Neuronal stem cell (in vitro differentiated cells): ENCODE data around the gene GRM1.
A peak's percentile ranks its signal among the peaks of the same experiment; 100 is the strongest.

Source experiments
- DNase-seq: peaks from one replicate; pipeline ENCODE4 v3.0.0-alpha.2; 2013; ENCODE audit warnings: low spot score
- H2AFZ ChIP-seq: one replicate; pipeline ENCODE4 v1.6.1; 2013; ENCODE audit warnings: mild to moderate bottlenecking, low read length, inconsistent platforms
- H2AK5ac ChIP-seq: 2 replicates; pipeline ENCODE4 v1.6.1; 2013; ENCODE audit warnings: low read depth, mild to moderate bottlenecking, inconsistent platforms, low read length, moderate library complexity, mixed read lengths
- H2BK120ac ChIP-seq: 2 replicates; pipeline ENCODE4 v1.6.1; 2013; ENCODE audit warnings: low read depth, mild to moderate bottlenecking, inconsistent platforms, low read length, moderate library complexity, mixed read lengths
- H2BK12ac ChIP-seq: one replicate; pipeline ENCODE4 v1.6.1; 2013; ENCODE audit warnings: low read length, inconsistent platforms
- H2BK15ac ChIP-seq: 2 replicates; pipeline ENCODE4 v1.6.1; 2013; ENCODE audit warnings: mild to moderate bottlenecking, low read length, inconsistent platforms, mixed read lengths
- H2BK5ac ChIP-seq: one replicate; pipeline ENCODE4 v1.6.1; 2013; ENCODE audit warnings: inconsistent platforms, mild to moderate bottlenecking, low read length, moderate library complexity
- H3K14ac ChIP-seq: one replicate; pipeline ENCODE4 v1.6.1; 2013; ENCODE audit warnings: low read length, inconsistent platforms
- H3K18ac ChIP-seq: 2 replicates; pipeline ENCODE4 v1.6.1; 2013; ENCODE audit warnings: low read length, inconsistent platforms
- H3K23ac ChIP-seq: 2 replicates; pipeline ENCODE4 v1.6.1; 2013; ENCODE audit warnings: low read depth, mild to moderate bottlenecking, mixed read lengths, low read length, inconsistent platforms; ENCODE audit not compliant: poor library complexity
- H3K27ac ChIP-seq: replicated peaks from 3 replicates; pipeline ENCODE4 v1.5.1; 2013; ENCODE audit warnings: low read length, inconsistent platforms
- H3K27me3 ChIP-seq, 3 experiments: 2 replicates each; pipeline ENCODE4 v1.6.1; 2013; ENCODE audit warnings: low read length in 3 of 3, mild to moderate bottlenecking in 2 of 3, inconsistent platforms in 1 of 3, low read depth in 1 of 3, mixed read lengths in 1 of 3, moderate library complexity in 1 of 3; ENCODE audit not compliant: control insufficient read depth in 3 of 3, insufficient read depth in 3 of 3
- H3K36me3 ChIP-seq, 2 donors: replicated peaks in 1 of 2; 2 replicates each; pipeline ENCODE4 v1.6.1; 2013; ENCODE audit warnings: low read length in 2 of 2; ENCODE audit not compliant: control insufficient read depth in 2 of 2, insufficient read depth in 2 of 2
- H3K4ac ChIP-seq: 2 replicates; pipeline ENCODE4 v1.6.1; 2013; ENCODE audit warnings: inconsistent platforms, mild to moderate bottlenecking, low read length, moderate library complexity
- H3K4me1 ChIP-seq, 2 donors: 1 replicate in 1 of 2; 2 replicates in 1 of 2; pipeline ENCODE4 v1.6.1; 2013; ENCODE audit warnings: low read length in 2 of 2, low read depth in 1 of 2; ENCODE audit not compliant: control insufficient read depth in 2 of 2, insufficient read depth in 1 of 2
- H3K4me2 ChIP-seq: one replicate; pipeline ENCODE4 v1.6.1; 2013; ENCODE audit warnings: mild to moderate bottlenecking, low read length, inconsistent platforms; ENCODE audit not compliant: insufficient read depth, poor library complexity, severe bottlenecking
- H3K4me3 ChIP-seq, 2 donors: 2 replicates each; pipeline ENCODE4 v1.5.1; 2013; ENCODE audit warnings: low read length in 2 of 2, mild to moderate bottlenecking in 2 of 2, inconsistent platforms in 1 of 2, moderate library complexity in 1 of 2
- H3K79me1 ChIP-seq: one replicate; pipeline ENCODE4 v1.6.1; 2013; ENCODE audit warnings: low read depth, mild to moderate bottlenecking, inconsistent platforms, low read length, moderate library complexity
- H3K9ac ChIP-seq: one replicate; pipeline ENCODE4 v1.6.1; 2013; ENCODE audit warnings: mild to moderate bottlenecking, low read depth, low read length, inconsistent platforms; ENCODE audit not compliant: poor library complexity
- H3K9me3 ChIP-seq, 2 donors: replicated peaks in 1 of 2; 2 replicates each; pipeline versions ENCODE3 to v1.6.1; 2013; ENCODE audit warnings: low read length in 2 of 2, mild to moderate bottlenecking in 2 of 2, inconsistent platforms in 1 of 2, low read depth in 1 of 2, mixed read lengths in 1 of 2, moderate library complexity in 1 of 2; ENCODE audit not compliant: control insufficient read depth in 2 of 2, insufficient read depth in 1 of 2
- H4K8ac ChIP-seq: one replicate; pipeline ENCODE4 v1.6.1; 2013; ENCODE audit warnings: low read depth, mild to moderate bottlenecking, inconsistent platforms, low read length, moderate library complexity
- H4K91ac ChIP-seq: one replicate; pipeline ENCODE4 v1.6.1; 2013; ENCODE audit warnings: low read length, low read depth, mild to moderate bottlenecking, inconsistent platforms; ENCODE audit not compliant: poor library complexity
- WGBS, 2 donors: extraction: QIAGEN DNeasy Blood & Tissue Kit; methylation state at CpG; one replicate each; pipeline ENCODE4 v1.1.7; 2013; ENCODE audit warnings: missing lambda C conversion rate in 2 of 2, mixed read lengths in 1 of 2; ENCODE audit not compliant: insufficient read length in 2 of 2, insufficient replicate concordance in 1 of 2; ENCODE audit errors: extremely low coverage in 2 of 2; 5-methylcytosine and 5-hydroxymethylcytosine counted together

Gene GRM1

DNA sequence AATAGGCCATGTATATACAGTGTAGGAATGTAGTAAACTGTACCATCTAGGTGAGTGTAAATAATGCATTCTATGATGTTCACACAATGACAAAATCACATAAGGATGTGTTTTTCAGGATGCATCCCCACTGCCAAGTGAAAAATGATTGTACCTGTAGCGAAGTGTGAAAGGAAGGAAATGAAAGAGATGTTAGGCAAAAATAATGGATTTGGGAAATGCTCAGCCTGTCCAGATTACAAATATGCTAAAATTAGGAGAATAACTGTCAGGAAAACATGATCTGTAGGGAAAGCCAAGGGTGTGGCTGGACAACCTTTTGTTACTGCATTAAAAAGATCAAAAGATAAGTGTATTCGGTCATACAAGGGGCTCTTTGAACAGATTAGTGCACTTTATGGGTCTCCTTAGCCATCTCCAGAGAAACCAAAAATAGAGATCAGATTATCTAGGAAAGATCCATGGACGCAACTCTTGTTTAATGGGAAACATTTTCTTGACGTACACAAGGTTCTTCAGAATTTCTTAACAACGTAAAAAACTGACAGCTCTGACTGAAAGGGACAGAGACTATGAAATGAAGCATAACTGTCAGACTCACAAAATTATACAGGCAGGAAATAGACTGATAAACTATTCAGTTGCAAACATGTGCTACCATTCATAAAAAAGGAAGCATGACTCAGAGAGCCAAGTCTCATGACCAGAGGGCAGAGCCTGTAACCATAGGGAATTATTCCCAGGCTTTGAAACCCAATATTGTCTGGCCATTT lies 261.1 kb downstream of the GRM1 start:
- no peak overlapping the region for H3K9ac ChIP-seq
- H3K14ac ChIP-seq: no peak overlapping the region
- H4K91ac ChIP-seq: no peak overlapping the region
- no peak overlapping the region for H2BK12ac ChIP-seq
- H4K8ac ChIP-seq: no peak overlapping the region
- H2BK15ac ChIP-seq: no peak overlapping the region
- H3K18ac ChIP-seq: no peak overlapping the region
- DNase-seq: no peak
- no peak overlapping the region for H2BK120ac ChIP-seq
- H2BK5ac ChIP-seq: no peak overlapping the region
- peaks cover 0 to 3% of the 10 kb centered on the region in 2 donors for H3K4me1 ChIP-seq
- peaks cover 2 to 3% of the 10 kb centered on the region in 2 donors for H3K9me3 ChIP-seq
- peak overlapping the region; percentile 6 for H2AFZ ChIP-seq
- H3K23ac ChIP-seq: no peak overlapping the region
- no peaks in the 10 kb centered on the region for H3K36me3 ChIP-seq
- H2AK5ac ChIP-seq: no peak overlapping the region
- no peaks in the 10 kb centered on the region for H3K27me3 ChIP-seq
- no peak overlapping the region for H3K4me3 ChIP-seq
- no peaks in the 10 kb centered on the region for H3K79me1 ChIP-seq
- H3K4me2 ChIP-seq: no peak overlapping the region
- no peak overlapping the region for H3K4ac ChIP-seq
- no CpG with 5 or more reads among the region's 5 CpGs for WGBS, 2 donors
- no peak overlapping the region for H3K27ac ChIP-seq

DNA sequence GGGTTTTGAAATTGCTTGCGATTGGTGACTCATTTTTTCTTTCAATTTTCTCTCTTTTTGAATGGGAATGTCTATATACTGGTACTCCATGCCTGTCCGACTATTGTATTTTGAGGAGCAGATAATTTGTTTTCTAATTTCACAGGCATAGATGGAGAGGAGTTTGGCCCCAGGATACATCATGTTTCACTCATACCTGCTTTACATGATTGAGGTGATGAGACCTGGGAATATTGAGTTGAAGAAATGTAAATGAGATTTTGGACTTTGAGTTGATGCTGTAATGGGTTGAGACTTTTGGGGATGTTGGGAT lies 261.7 kb downstream of the GRM1 start:
- H2AK5ac ChIP-seq: no peak overlapping the region
- H2BK12ac ChIP-seq: no peak overlapping the region
- no peak overlapping the region for H3K4me2 ChIP-seq
- H3K9me3 ChIP-seq: peaks cover 2 to 3% of the 10 kb centered on the region in 2 donors
- no peak overlapping the region for H2BK5ac ChIP-seq
- H4K8ac ChIP-seq: no peak overlapping the region
- peak overlapping the region; percentile 6 for H2AFZ ChIP-seq
- no peak overlapping the region for H3K14ac ChIP-seq
- no peak overlapping the region for H3K4me3 ChIP-seq
- H3K27ac ChIP-seq: no peak overlapping the region
- no CpG with 5 or more reads among the region's 2 CpGs for WGBS, 2 donors
- H3K36me3 ChIP-seq: no peaks in the 10 kb centered on the region
- no peaks in the 10 kb centered on the region for H3K27me3 ChIP-seq
- H2BK120ac ChIP-seq: no peak overlapping the region
- no peak overlapping the region for H3K4ac ChIP-seq
- H3K18ac ChIP-seq: no peak overlapping the region
- peaks cover 0 to 3% of the 10 kb centered on the region in 2 donors for H3K4me1 ChIP-seq
- H2BK15ac ChIP-seq: no peak overlapping the region
- H3K9ac ChIP-seq: no peak overlapping the region
- no peaks in the 10 kb centered on the region for H3K79me1 ChIP-seq
- no peak overlapping the region for H4K91ac ChIP-seq
- H3K23ac ChIP-seq: no peak overlapping the region
- no peak for DNase-seq

DNA sequence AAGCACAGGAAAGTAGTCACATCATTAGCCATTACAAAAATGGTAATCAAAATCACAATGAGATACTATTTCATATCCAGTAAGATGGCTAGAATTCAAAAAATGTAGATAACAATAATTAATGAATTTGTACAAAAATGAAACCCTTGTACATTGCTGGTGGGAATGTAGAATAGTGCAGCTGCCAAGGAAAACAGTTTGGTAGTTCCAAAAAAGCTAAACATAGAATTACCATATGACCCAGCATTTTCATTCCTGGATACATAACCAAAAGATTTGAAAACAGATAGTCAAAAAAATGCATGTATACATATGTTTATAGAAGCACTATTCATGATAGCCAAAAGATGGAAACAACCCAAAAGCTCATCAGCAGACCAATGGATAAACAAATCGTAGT lies 263.6 kb downstream of the GRM1 start:
- no CpG with 5 or more reads among the region's 1 CpG for WGBS, 2 donors
- no peak overlapping the region for H2AK5ac ChIP-seq
- no peak overlapping the region for H2BK5ac ChIP-seq
- H2BK12ac ChIP-seq: no peak overlapping the region
- no peak for DNase-seq
- H3K4me3 ChIP-seq: no peak overlapping the region
- H4K91ac ChIP-seq: no peak overlapping the region
- H3K18ac ChIP-seq: no peak overlapping the region
- no peaks in the 10 kb centered on the region for H3K79me1 ChIP-seq
- no peak overlapping the region for H2BK15ac ChIP-seq
- no peak overlapping the region for H3K27ac ChIP-seq
- peaks cover 2 to 3% of the 10 kb centered on the region in 2 donors for H3K9me3 ChIP-seq
- H3K23ac ChIP-seq: no peak overlapping the region
- no peak overlapping the region for H3K4ac ChIP-seq
- no peak overlapping the region for H4K8ac ChIP-seq
- no peaks in the 10 kb centered on the region for H3K36me3 ChIP-seq
- H3K4me2 ChIP-seq: no peak overlapping the region
- H3K14ac ChIP-seq: no peak overlapping the region
- no peak overlapping the region for H3K9ac ChIP-seq
- H3K4me1 ChIP-seq: peaks cover 0 to 3% of the 10 kb centered on the region in 2 donors
- no peaks in the 10 kb centered on the region for H3K27me3 ChIP-seq
- no peak overlapping the region for H2BK120ac ChIP-seq
- no peak overlapping the region for H2AFZ ChIP-seq

- H3K9ac ChIP-seq: no peak overlapping the region
- peaks cover 0 to 3% of the 10 kb centered on the region in 2 donors for H3K4me1 ChIP-seq
- H3K79me1 ChIP-seq: no peaks in the 10 kb centered on the region
- H2AK5ac ChIP-seq: no peak overlapping the region
- no peak overlapping the region for H3K18ac ChIP-seq
- no peak overlapping the region for H4K91ac ChIP-seq
- no peak overlapping the region for H3K4me2 ChIP-seq
- no peak overlapping the region for H3K14ac ChIP-seq
- H3K27me3 ChIP-seq: no peaks in the 10 kb centered on the region
- no peak overlapping the region for H2BK5ac ChIP-seq
- no peak overlapping the region for H2AFZ ChIP-seq
- H2BK15ac ChIP-seq: no peak overlapping the region
- DNase-seq: no peak
- H4K8ac ChIP-seq: no peak overlapping the region
- WGBS, 2 donors: no CpG with 5 or more reads among the region's 4 CpGs
- H3K23ac ChIP-seq: no peak overlapping the region
- H2BK120ac ChIP-seq: no peak overlapping the region
- no peak overlapping the region for H3K4me3 ChIP-seq
- no peaks in the 10 kb centered on the region for H3K9me3 ChIP-seq
- H3K27ac ChIP-seq: no peak overlapping the region
- H3K4ac ChIP-seq: no peak overlapping the region
- no peaks in the 10 kb centered on the region for H3K36me3 ChIP-seq
- no peak overlapping the region for H2BK12ac ChIP-seq
Observed at GRCh38 chr6:146295695-146296094, 266.8 kb downstream of the GRM1 start.
